Neural progenitor cell (in vitro differentiated cells): Measurements from ENCODE around the gene KRT72.

ENCODE experiments used
- CTCF ChIP-seq: fragments of 200-600 bp; sonication (generic); IDR thresholded peaks from 2 replicates; pipeline ENCODE4 v1.5.1; 2017; ENCODE audit warnings: antibody characterized with exemption, mild to moderate bottlenecking
- EZH2 ChIP-seq: fragments of 200-600 bp; sonication (generic); IDR thresholded peaks from 2 replicates; pipeline ENCODE4 v1.6.1; 2017; ENCODE audit warnings: antibody characterized with exemption, mild to moderate bottlenecking, moderate library complexity
- EZH2phosphoT487 ChIP-seq: fragments of 200-600 bp; sonication (generic); IDR thresholded peaks from 2 replicates; pipeline ENCODE4 v1.6.1; 2017; ENCODE audit warnings: antibody characterized with exemption

GRCh38 chr12:52602552-52602951 is 1.3 kb upstream of the KRT72 start:
- TF ChIP-seq CTCF: no peak
- TF ChIP-seq EZH2: no peak
- no peak for TF ChIP-seq EZH2phosphoT487
